ENCODE data around the gene ATP6V0A4. TPM values are rescaled to one million over a fixed set of nuclear protein-coding genes. Genes with fewer than 3 reads are reported as not detected.

The ATP6V0A4 gene
- total RNA-seq, 6 donors from 2014 or later, result 0.49 to 1.9 (median 1.3) TPM; not detected in 2

- H3K9me3 ChIP-seq, result peaks cover 0 to 14% (median 1%) of the 10 kb centered on the region in 4 donors
- ATAC-seq (ENCODE audit: low FRiP score in 2 of 2) (no peak), DNase-seq (no peak)
- TF ChIP-seq CTCF (IDR thresholded peaks at IDR 0.05) (no peak), POLR2AphosphoS5 (IDR thresholded peaks at IDR 0.05) (no peak), EP300 (IDR thresholded peaks at IDR 0.05) (no peak), POLR2A (IDR thresholded peaks at IDR 0.05) (no peak)
- no peaks in the 10 kb centered on the region for H3K4me1 ChIP-seq
- H3K27me3 ChIP-seq, result no peaks in the 10 kb centered on the region
- 91 to 93% methylated on average over 4 of the region's 4 CpGs for WGBS, 2 donors
- no peak overlapping the region for H3K27ac ChIP-seq
- no peak overlapping the region for H3K4me3 ChIP-seq
- H3K36me3 ChIP-seq, result no peaks in the 10 kb centered on the region
Measured at GRCh38 chr7:138657854-138658386, 140.1 kb downstream of the ATP6V0A4 start.

DNA sequence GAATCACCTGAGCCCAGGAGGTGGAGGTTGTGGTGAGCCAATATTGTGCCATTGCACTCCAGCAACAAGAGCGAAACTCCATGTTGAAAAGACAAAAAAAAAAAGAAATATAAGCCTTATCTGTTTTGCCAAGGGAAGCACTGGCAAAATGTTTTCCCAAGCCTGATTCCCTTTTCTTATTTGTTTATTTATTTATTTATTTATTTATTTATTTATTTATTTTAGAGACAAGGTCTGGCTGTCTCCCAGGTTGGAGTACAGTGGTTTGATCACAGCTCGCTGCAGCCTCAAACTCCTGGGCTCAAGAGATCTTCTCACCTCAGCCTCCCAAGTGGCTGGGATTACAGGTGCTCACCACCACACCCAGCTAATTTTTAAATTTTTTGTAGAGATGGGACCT is 141.0 kb downstream of the ATP6V0A4 start:
- no peak overlapping the region for H3K4me3 ChIP-seq
- no peaks in the 10 kb centered on the region for H3K36me3 ChIP-seq
- WGBS, 2 donors, result 92 to 93% methylated on average over 2 of the region's 2 CpGs
- H3K27me3 ChIP-seq, result no peaks in the 10 kb centered on the region
- H3K27ac ChIP-seq, result no peak overlapping the region
- DNase-seq, result no peak
- H3K9me3 ChIP-seq, result peaks cover 0 to 14% (median 1%) of the 10 kb centered on the region in 4 donors
- TF ChIP-seq CTCF (IDR thresholded peaks at IDR 0.05) (no peak), POLR2AphosphoS5 (IDR thresholded peaks at IDR 0.05) (no peak), EP300 (IDR thresholded peaks at IDR 0.05) (no peak), POLR2A (IDR thresholded peaks at IDR 0.05) (no peak)
- H3K4me1 ChIP-seq, result no peaks in the 10 kb centered on the region
- ATAC-seq (ENCODE audit: low FRiP score in 2 of 2), result no peak

Other genes starting within 250 kb of the ATP6V0A4 start
- under 1 TPM in 3 of 6 donors, not detected in 3; under 0.01 to 0.63 (median 0.59) TPM for gene SVOPL, start 96.8 kb downstream of the ATP6V0A4 start, total RNA-seq
- 1 to 10 TPM in 3 of 6 donors, under 1 TPM in 1, not detected in 2; 0.49 to 6.1 (median 3.6) TPM for gene TMEM213, start 202 bp downstream of the ATP6V0A4 start, total RNA-seq
- 10 to 100 TPM in 1 of 6 donors, 1 to 10 TPM in 5; 4.1 to 10.2 (median 5.3) TPM for gene KIAA1549, start 183.2 kb upstream of the ATP6V0A4 start, total RNA-seq
- 10 to 100 TPM in 2 of 6 donors, 1 to 10 TPM in 4; 3.4 to 12.6 (median 8.3) TPM for gene ZC3HAV1L, start 237.8 kb upstream of the ATP6V0A4 start, total RNA-seq

All from upper lobe of left lung (tissue), 6 donors.